ENCODE data around the gene TPCN1.

TPCN1 gene

GRCh38 chr12:113287899-113288282, 66.6 kb downstream of the TPCN1 start:
- Histone ChIP-seq H3K4me3 (ENCODE audit: insufficient read depth, low read length, poor library complexity, severe bottlenecking) (no peak overlapping the region), H3K9me2 (replicated peaks; ENCODE audit: insufficient read depth, low read length) (no peaks in the 10 kb centered on the region), H3K9ac (ENCODE audit: low read length) (no peak overlapping the region), H2AFZ (ENCODE audit: low read depth, low read length, severe bottlenecking) (no peak overlapping the region), H4K20me1 (ENCODE audit: low read depth, low read length) (no peaks in the 10 kb centered on the region), H3K27me3 (ENCODE audit: low read length) (no peaks in the 10 kb centered on the region), H3K79me2 (ENCODE audit: insufficient read depth, low read length) (no peaks in the 10 kb centered on the region), H3K9me3 (ENCODE audit: insufficient read depth, low read length) (no peaks in the 10 kb centered on the region), H3K36me3 (ENCODE audit: low read length) (peaks cover 4% of the 10 kb centered on the region; the same call in 1 of the 2 replicates), H3K4me2 (ENCODE audit: low read depth, low read length, poor library complexity, severe bottlenecking) (no peak overlapping the region), H3F3A (ENCODE audit: insufficient read depth) (no peaks in the 10 kb centered on the region), H3K27ac (ENCODE audit: low read depth, low read length) (no peak overlapping the region)
- TF ChIP-seq EZH2phosphoT487 (conservative IDR thresholded peaks at IDR 0.05; ENCODE audit: low read length): no peak
- no peak for TF ChIP-seq CTCF (IDR thresholded peaks at IDR 0.05; ENCODE audit: insufficient read depth, low read length, poor library complexity, severe bottlenecking)

GRCh38 chr12:113289361-113289760, 68.1 kb downstream of the TPCN1 start:
- H3K4me3 ChIP-seq (ENCODE audit: insufficient read depth, low read length, poor library complexity, severe bottlenecking): no peak overlapping the region
- no peak overlapping the region for H2AFZ ChIP-seq (ENCODE audit: low read depth, low read length, severe bottlenecking)
- no peaks in the 10 kb centered on the region for H3K9me3 ChIP-seq (ENCODE audit: insufficient read depth, low read length)
- H3K9ac ChIP-seq (ENCODE audit: low read length): no peak overlapping the region
- TF ChIP-seq CTCF (IDR thresholded peaks at IDR 0.05; ENCODE audit: insufficient read depth, low read length, poor library complexity, severe bottlenecking): no peak
- no peak for TF ChIP-seq EZH2phosphoT487 (conservative IDR thresholded peaks at IDR 0.05; ENCODE audit: low read length)
- H3K36me3 ChIP-seq (ENCODE audit: low read length): peaks cover 2% of the 10 kb centered on the region; the same call in 1 of the 2 replicates
- H3K79me2 ChIP-seq (ENCODE audit: insufficient read depth, low read length): no peaks in the 10 kb centered on the region
- no peaks in the 10 kb centered on the region for H4K20me1 ChIP-seq (ENCODE audit: low read depth, low read length)
- H3F3A ChIP-seq (ENCODE audit: insufficient read depth): no peaks in the 10 kb centered on the region
- no peaks in the 10 kb centered on the region for H3K9me2 ChIP-seq (replicated peaks; ENCODE audit: insufficient read depth, low read length)
- no peak overlapping the region for H3K4me2 ChIP-seq (ENCODE audit: low read depth, low read length, poor library complexity, severe bottlenecking)
- H3K27ac ChIP-seq (ENCODE audit: low read depth, low read length): no peak overlapping the region
- H3K27me3 ChIP-seq (ENCODE audit: low read length): no peaks in the 10 kb centered on the region

GRCh38 chr12:113290506-113290905, 69.2 kb downstream of the TPCN1 start:
- H3K9ac ChIP-seq (ENCODE audit: low read length): no peak overlapping the region
- H4K20me1 ChIP-seq (ENCODE audit: low read depth, low read length): no peaks in the 10 kb centered on the region
- no peaks in the 10 kb centered on the region for H3K9me3 ChIP-seq (ENCODE audit: insufficient read depth, low read length)
- no peak overlapping the region for H3K4me2 ChIP-seq (ENCODE audit: low read depth, low read length, poor library complexity, severe bottlenecking)
- H3K79me2 ChIP-seq (ENCODE audit: insufficient read depth, low read length): no peaks in the 10 kb centered on the region
- H2AFZ ChIP-seq (ENCODE audit: low read depth, low read length, severe bottlenecking): no peak overlapping the region
- H3K36me3 ChIP-seq (ENCODE audit: low read length): no peaks in the 10 kb centered on the region; the same call in 1 of the 2 replicates
- TF ChIP-seq CTCF (IDR thresholded peaks at IDR 0.05; ENCODE audit: insufficient read depth, low read length, poor library complexity, severe bottlenecking) (no peak), EZH2phosphoT487 (conservative IDR thresholded peaks at IDR 0.05; ENCODE audit: low read length) (no peak)
- H3K27ac ChIP-seq (ENCODE audit: low read depth, low read length): no peak overlapping the region
- H3K4me3 ChIP-seq (ENCODE audit: insufficient read depth, low read length, poor library complexity, severe bottlenecking): no peak overlapping the region
- H3F3A ChIP-seq (ENCODE audit: insufficient read depth): no peaks in the 10 kb centered on the region
- no peaks in the 10 kb centered on the region for H3K27me3 ChIP-seq (ENCODE audit: low read length)
- H3K9me2 ChIP-seq (replicated peaks; ENCODE audit: insufficient read depth, low read length): no peaks in the 10 kb centered on the region
